HG02970 (cell line): ENCODE data around the gene RELB.
A peak's percentile ranks its signal among the peaks of the same experiment; 100 is the strongest.
"Not testable (repeated sequence)": the region's sequence is repeated elsewhere in the genome, so short reads cannot be mapped to it uniquely, and the experiment has no call there.

Source experiments
- ATAC-seq: cut with Tn5 transposase; IDR thresholded peaks from one replicate; pipeline ENCODE4 v1.9.1; 2021; ENCODE audit warnings: mild to moderate bottlenecking, moderate library complexity, moderate number of reproducible peaks; ENCODE audit not compliant: unreplicated experiment, low FRiP score

RELB gene, protein sequence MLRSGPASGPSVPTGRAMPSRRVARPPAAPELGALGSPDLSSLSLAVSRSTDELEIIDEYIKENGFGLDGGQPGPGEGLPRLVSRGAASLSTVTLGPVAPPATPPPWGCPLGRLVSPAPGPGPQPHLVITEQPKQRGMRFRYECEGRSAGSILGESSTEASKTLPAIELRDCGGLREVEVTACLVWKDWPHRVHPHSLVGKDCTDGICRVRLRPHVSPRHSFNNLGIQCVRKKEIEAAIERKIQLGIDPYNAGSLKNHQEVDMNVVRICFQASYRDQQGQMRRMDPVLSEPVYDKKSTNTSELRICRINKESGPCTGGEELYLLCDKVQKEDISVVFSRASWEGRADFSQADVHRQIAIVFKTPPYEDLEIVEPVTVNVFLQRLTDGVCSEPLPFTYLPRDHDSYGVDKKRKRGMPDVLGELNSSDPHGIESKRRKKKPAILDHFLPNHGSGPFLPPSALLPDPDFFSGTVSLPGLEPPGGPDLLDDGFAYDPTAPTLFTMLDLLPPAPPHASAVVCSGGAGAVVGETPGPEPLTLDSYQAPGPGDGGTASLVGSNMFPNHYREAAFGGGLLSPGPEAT

DNA sequence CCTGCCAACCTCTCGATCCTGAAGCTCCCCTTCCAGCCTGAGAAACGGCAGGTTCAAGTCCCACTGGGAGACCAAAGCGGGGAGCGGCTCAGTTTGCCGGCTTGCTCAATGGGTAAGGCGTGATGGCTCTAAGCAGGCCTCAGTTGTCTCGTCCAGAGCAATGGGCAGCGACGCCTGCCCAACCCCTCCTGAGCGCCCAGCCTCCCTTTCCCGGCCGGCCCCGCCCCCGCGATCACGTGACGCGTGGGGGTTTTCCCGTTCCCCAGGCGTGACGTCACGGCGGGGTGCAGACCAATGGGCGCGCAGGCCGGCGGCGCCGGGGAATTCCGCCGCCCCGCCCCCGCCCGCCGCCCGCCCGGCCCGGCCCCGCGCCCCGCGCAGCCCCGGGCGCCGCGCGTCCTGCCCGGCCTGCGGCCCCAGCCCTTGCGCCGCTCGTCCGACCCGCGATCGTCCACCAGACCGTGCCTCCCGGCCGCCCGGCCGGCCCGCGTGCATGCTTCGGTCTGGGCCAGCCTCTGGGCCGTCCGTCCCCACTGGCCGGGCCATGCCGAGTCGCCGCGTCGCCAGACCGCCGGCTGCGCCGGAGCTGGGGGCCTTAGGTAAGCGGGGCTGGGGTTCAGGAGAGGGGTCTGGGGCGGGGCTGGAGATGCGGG, at the start of gene RELB:
TSS of gene RELB (plus strand) at position 378 of the 653 bp plus-strand sequence. CDS start at position 494, 116 bp downstream.
- peak; percentile 64 for ATAC-seq

DNA sequence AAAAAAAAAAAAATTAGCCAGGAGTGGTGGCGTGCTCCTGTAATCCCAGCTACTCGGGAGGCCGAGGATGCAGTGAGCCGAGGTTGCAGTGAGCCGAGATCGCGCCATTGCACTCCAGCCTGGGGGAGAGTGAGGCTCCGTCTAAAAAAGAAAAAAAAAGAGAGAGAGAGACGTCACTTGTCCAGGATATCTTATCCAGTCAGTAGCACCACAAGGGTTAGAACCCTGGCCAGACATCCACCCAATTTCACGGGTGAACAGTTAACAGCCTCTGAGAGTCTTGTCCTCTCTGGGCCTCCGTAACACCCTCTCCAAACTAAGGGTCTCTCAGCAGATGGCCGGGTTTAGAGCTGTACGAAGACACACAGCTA, 47.0 kb upstream of the RELB start:
- peak; percentile 10 for ATAC-seq

DNA sequence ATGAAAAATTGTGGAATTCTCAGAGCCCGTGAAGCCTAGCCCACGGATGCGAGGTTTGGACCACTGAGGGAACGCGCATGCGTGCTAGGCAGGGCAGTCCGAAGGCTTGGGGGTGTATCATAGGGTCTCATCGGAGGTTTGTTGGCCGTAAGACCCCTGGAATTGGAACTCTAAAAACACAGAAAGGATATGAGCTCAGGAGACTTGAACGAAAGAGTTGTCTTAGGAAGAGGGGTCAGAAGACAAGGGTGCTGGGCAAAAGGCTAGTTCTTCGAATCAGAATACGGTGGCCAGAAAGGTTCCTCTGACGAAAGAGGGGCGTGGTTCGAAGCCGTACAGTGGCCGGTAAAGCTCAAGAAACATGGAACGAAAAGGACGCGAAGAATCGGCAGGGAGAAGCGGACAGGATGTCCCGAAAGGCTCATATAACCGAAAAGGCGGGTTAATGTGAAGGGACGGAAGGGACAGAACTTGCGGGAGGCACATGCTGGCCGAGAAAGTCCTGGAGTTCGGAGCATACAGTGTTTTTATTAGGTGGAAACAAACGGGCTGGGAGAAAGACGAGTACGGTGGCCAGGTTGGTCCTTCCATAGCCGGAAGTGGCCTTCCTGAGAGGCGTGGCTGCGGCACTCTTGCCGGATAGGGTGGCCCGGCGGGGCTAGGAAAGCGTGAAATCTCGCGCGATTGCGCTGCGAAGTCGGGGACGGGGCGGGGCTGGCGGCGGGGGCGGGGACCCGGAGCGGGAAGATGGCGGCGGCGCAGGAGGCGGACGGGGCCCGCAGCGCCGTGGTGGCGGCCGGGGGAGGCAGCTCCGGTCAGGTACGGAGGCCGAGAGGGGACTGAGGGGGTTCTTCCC, 46.4 kb upstream of the RELB start, which contains the start of gene CLPTM1:
TSS of gene CLPTM1 (plus strand) at position 732 of the 856 bp plus-strand sequence. CDS start at position 748, 16 bp downstream.
- ATAC-seq = peak; percentile 81

DNA sequence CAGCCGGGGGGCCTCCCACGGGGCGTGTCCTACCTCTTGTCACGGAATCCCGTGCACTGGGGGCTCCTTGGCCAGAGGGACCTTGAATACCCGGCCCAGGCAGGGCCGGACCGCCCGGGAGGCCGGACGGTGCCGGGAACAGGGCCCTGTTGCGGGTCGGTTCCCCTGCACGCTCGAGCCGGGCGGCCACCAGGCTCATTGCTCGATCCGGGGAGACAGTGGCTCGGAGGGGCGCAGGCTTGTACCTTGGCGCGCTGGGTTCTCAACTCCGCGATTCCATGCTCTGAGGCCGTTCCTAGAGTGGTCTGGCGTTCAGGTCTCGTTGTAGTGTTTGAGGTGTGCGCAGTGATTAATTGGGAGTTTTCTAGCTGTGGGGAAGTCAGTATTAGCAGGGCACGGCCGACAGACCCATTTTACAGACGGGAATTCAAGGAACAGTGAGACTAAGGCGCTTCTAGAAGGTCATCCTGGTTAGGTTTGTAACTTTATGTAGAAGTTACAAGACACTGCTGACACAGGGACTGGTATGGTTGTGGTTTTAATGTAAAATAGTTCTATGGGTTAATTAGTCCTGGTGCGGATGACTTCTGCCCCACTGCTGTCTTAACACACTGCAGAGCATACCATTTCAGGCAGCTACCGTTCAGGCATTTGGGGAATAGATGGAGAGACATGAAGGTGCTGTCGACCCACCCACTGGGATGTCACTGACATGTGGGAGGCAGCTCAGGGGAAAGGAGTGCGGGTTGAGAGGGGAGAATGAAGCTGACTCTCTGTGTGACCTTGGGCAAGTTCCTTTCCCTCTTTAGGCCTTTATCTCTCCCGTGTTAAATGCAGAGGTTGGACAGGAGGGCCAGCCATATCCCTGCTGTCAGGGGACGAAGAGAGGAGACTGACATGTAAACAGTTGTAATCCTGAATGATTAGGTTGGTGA, 45.5 kb upstream of the RELB start:
- no peak for ATAC-seq

DNA sequence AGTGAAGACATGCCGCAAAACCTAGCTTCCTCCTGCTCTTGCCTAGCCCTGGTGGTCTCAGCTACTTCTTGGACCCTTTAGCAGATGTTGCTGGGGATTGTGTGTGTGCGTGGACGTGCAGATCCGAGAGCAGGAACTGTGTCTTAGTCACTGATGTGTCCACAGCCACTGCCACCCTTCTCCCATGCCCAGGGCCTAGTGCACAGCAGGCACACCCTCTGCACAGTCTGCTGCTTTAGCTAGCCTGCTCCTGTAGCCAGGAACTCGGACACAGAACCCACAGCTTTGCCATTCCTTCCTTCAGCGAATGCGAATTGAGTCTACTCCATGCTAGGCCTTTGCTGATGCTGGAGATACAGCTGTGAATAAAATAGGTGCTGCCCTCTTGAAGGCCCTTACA, 43.7 kb upstream of the RELB start:
- ATAC-seq = no peak

DNA sequence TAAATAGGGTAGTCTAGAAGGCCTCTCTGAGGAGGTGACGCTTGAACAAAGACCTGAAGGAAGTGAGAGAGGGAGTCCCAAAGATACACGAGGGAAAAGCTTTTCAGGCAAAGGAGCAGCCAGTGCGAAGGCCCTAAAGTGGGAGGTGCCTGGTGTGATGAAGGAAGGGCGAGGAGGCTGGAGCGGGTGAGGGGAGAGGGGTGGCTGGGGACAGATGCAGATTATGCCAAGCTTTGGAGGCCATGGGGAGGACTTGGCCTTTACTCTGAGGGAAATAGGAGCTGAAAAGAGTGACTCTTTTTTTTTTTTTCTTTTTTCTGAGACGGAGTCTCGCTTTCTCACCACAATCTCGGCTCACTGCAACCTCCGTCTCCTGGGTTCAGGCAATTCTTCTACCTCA, 43.2 kb upstream of the RELB start:
- no peak for ATAC-seq

DNA sequence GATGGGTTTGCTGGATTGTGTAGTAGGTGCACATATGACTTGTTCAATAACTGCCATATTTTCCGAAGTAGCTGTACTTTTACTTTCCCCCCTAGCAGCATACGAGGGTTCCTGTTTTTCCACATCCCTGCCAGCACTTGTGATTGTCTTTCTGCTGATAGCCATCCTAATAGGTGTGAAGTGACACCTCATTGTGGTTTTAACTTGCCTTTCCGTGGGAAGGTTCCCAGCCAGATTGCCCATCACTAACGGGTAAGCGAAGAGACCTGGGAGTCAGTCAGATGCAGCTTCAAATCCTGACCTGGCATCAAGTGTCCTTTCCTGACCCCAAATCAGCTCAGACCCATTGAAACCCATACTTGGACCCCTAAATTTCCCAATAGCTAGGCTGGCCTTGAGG, 41.6 kb upstream of the RELB start:
- no peak for ATAC-seq

DNA sequence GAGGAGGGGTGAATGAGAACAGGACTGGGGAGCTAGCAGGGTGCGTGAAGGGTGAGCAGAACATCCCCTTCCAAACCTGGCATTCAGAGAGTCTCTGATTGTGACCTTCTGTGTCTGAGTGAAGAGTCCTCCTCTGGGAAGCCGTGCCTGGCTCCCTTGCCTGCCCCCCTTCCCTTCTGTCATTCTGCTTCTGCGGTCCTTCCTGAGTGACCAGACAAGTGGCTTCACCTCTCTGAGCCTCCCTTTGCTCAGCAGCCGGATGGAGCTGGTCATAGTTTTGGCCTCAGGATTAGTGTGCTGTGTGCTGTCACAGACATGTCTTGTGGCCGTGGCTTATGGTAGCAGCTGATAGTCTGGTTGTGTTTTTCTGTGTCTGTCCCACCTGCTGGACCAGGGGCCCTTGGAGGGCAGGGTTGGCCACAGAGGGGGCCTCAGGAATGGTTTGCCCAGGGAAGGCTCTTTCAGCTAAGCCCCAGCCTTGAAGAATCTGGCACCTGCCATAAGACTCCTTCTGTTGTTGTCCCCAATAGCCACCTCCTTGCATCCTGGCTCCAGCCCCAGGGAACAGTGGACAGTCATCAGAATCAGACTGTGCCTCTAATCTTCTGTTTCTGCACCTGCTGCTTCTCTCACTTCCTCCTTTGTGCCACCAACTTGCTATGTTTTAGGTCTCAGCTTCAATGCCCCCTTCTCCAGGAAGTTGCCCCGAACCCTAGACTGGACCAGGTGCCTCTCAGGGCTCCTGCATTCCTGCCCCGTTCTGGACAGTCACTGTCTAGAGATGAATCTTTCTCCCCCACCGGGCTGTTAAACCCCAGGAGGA, 40.1 kb upstream of the RELB start:
- ATAC-seq = no peak

DNA sequence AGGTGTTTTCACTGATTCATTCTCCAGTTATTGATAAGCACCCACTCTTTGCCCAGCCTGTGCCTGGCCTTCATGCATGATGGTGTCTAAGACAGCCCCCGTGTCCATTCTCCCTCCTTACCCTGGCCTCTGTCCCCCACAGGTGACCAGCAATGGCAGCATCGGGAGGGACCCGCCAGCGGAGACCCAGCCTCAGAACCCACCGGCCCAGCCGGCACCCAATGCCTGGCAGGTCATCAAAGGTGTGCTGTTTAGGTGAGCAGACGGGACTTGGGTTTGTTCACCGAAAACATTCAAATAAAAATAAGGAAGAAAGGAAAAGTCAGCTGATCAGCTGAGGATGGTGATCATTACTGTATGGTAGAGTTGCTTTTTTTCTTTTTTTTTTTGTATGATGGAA, 39.4 kb upstream of the RELB start:
- no peak for ATAC-seq

DNA sequence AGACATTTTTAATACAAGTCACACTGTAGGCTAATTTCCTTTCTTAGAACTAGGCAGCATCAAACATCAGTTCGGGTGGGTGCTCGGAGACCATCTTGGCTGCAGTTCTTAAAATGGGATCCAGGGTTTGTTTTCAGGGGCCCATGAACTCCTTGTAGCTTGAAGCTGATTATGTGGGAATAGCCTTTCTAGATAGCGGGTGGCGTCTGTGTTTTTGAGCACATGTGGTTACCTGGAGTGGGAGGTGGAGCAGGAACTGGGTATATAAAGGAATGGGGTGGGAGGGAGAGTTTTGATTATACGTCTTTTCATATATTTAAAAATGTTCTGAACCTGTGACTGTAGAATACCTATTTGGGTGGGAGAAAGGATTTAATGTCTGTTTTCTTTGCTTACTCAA, 33.1 kb upstream of the RELB start:
- ATAC-seq = no peak

DNA sequence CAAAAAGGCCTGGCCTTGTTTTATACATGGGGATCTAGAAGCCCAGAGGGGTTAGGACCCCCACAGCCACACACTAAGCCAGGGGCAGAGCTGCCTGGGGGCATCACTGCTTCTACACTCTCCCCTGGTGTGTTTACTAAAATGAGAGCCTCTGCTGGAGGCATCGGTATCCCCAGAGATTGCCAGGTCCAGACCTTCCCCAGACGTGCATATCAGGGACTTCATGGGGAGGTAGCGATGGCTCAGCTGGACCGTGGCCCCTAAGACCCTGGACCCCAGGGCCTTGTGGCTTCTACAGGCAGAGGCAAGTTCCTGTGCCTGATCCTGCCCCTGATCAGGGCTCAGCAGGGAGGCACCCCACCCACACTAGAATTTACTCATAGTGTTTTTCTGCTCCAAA, 32.6 kb upstream of the RELB start:
- ATAC-seq = no peak

DNA sequence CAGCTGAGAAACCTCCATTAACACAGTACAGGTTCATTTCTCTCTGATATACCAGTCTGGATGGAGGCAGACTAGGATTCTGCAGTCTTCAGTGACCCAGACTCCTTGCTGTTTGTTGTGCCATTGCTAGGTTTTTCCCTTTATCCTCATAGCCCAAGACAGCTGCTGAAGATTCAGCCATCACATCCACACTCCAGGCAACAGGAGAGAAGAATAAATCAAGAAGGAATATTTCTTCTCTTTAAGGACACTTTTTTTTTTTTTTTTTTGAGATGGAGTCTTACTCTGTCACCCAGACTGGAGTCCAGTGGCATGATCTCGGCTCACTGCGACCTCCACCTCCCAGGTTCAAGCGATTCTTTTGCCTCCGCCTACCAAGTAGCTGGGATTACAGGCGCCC, 31.8 kb upstream of the RELB start:
- no peak for ATAC-seq

DNA sequence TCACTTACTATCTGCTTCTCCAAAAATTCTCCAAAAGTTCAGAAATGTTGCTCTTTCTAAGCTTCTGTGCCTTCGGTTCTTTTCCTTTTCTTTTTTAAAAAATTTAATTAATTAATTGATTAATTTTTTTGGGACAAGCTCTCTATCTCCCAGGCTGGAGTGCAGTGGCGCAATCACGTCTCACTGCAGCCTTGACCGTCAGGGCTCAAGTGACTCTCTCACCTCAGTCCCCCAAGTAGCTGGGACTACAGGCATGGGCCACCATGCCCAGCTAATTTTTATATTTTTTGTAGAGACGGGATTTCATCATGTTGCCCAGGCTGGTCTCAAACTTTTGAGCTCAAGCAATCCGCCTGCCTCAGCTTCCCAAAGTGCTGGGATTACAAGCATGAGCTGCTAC, 29.8 kb upstream of the RELB start:
- not testable (repeated sequence) for ATAC-seq

DNA sequence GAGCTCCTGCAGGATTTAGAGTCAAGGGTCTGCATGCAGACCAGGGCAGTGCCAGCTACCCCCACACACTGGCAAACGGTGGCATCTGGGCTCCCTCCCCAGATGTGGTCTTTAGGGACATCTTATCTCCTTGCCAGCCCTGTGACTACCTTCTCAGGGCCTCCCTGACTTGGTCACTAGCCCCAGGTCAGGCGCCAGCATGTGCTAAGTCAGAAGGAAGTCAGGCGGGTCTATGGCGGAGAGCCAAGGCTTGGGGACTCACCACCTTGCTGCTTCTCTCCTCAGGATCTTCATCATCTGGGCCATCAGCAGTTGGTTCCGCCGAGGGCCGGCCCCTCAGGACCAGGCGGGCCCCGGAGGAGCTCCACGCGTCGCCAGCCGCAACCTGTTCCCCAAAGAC, 28.5 kb upstream of the RELB start:
- ATAC-seq = no peak

DNA sequence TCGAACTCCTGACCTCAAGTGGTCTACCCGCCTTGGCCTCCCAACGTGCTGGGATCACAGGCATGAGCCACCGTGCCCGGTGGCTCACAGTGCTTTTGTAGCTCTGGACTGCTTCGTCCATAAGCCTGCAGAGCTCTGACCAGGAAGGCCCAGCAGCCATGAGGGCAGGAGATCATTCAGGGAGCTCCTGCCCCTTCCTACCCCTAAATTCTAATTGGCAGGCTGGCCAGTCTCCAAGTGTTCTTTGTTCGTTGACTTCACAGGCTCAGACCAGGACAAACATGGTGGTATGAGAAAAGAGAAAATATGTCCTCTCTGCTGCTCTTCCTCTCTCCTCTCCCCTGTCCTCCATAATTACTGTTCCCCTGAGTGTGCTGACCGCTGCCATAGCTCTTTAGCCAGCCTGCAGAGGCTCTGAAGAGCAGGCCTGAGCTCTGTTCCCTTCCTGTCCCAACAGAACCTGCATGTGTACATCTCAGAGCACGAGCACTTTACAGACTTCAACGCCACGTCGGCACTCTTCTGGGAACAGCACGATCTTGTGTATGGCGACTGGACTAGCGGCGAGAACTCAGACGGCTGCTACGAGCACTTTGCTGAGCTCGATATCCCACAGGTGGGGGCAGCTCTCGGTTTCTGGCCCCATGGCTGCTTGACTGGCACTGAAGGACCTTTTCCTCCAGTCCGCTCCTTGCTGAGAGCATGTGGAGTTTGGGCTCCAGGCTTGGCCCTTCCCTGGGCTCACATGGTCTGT, 27.1 kb upstream of the RELB start:
- no peak for ATAC-seq

DNA sequence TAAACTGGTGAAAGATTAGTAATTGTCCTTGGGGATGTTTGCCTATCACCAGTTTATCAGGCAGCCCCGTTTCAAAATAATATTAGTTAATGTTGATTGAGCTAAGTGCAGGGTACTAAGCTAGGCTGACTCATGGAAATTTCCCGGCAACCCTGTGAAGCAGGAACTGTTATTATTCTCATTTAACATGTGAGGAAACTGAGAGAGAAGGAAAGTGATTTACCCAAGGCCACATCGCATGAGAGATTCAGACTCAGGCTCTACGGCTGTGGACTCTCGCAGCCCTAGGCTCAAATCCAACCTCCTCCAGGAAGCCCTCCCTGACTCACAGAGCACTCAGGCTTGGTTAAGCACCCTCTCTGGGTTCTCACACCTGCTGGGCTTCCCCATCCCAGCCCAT, 26.4 kb upstream of the RELB start:
- ATAC-seq = no peak

DNA sequence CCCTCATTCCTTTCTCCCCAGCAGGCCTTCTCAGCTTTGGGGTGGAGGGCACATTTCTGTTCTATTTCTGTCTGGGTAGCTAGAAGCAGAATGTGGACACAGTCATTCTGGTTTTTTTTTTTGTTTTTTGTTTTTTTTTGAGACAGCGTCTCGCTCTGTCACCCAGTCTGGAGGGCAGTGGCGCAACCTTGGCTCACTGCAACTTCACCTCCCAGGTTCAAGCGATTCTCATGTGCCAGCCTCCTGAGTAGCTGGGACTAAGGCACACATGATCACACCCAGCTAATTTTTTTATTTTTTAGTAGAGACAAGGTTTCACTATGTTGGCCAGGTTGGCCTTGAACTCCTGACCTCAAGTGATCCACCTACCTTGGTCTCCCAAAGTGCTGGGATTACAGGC, 25.8 kb upstream of the RELB start:
- ATAC-seq = no peak

DNA sequence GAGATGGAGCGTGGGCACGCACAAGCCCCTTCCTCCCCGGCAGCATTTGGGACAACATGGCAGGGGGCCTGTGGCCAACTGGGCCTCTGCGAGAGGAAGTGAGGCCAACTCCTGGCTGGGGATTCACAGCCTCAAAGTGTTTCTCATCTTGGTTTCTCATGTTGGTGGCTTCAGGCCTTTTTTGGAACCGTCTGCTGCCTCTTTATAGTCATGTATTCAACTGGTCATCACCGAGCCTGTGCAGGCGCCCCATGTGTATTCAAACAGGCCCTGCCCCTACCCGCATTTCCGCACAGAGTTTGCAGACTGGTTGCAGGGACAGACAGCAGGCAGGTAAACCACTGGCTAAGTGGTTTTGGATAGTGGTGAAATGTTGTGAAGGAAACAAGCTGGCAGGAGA, 17.3 kb upstream of the RELB start:
- no peak for ATAC-seq
